Mesenchymal stem cell (in vitro differentiated cells and primary cell): ENCODE measurements around the gene ART5.
A peak's percentile ranks its signal among the peaks of the same experiment; 100 is the strongest.

ENCODE experiments used
- DNase-seq: peaks from one replicate; pipeline ENCODE4 v3.0.0-alpha.2; 2013
- H2AFZ ChIP-seq: one replicate; pipeline ENCODE4 v1.6.1; 2013; ENCODE audit warnings: low read depth, mild to moderate bottlenecking, control low read depth, inconsistent platforms, low read length, moderate library complexity
- H2AK5ac ChIP-seq: 2 replicates; pipeline ENCODE4 v1.6.1; 2013; ENCODE audit warnings: low read length, moderate library complexity, mild to moderate bottlenecking, inconsistent platforms; ENCODE audit not compliant: severe bottlenecking
- H2BK120ac ChIP-seq: one replicate; pipeline ENCODE4 v1.6.1; 2013; ENCODE audit warnings: low read depth, mild to moderate bottlenecking, inconsistent platforms, low read length, moderate library complexity
- H2BK12ac ChIP-seq, 2 experiments: one replicate each; pipeline ENCODE4 v1.6.1; 2013; ENCODE audit warnings: inconsistent platforms in 2 of 2, low read length in 2 of 2, mild to moderate bottlenecking in 2 of 2, moderate library complexity in 2 of 2, control low read depth in 1 of 2
- H2BK15ac ChIP-seq: one replicate; pipeline ENCODE4 v1.6.1; 2013; ENCODE audit warnings: mild to moderate bottlenecking, low read depth, inconsistent platforms; ENCODE audit not compliant: poor library complexity, severe bottlenecking
- H2BK5ac ChIP-seq: 2 replicates; pipeline ENCODE4 v1.6.1; 2013; ENCODE audit warnings: low read depth, mild to moderate bottlenecking, low read length, control low read depth, inconsistent platforms; ENCODE audit not compliant: poor library complexity, severe bottlenecking
- H3K14ac ChIP-seq, 2 experiments: one replicate each; pipeline ENCODE4 v1.6.1; 2013; ENCODE audit warnings: inconsistent platforms in 2 of 2, low read length in 2 of 2, control low read depth in 1 of 2, mild to moderate bottlenecking in 1 of 2, moderate library complexity in 1 of 2
- H3K18ac ChIP-seq, 2 experiments: one replicate each; pipeline ENCODE4 v1.6.1; 2013; ENCODE audit warnings: inconsistent platforms in 2 of 2, low read length in 2 of 2, control low read depth in 1 of 2, low read depth in 1 of 2, mild to moderate bottlenecking in 1 of 2
- H3K23ac ChIP-seq, 2 experiments: one replicate each; pipeline ENCODE4 v1.6.1; 2013; ENCODE audit warnings: inconsistent platforms in 2 of 2, low read length in 2 of 2, mild to moderate bottlenecking in 2 of 2, moderate library complexity in 2 of 2, control low read depth in 1 of 2
- H3K27ac ChIP-seq: 2 replicates; pipeline ENCODE4 v1.5.1; 2013; ENCODE audit warnings: mild to moderate bottlenecking, moderate library complexity, low read length, control low read depth, inconsistent platforms; ENCODE audit not compliant: poor library complexity, severe bottlenecking
- H3K27me3 ChIP-seq, 2 experiments: 2 replicates each; pipeline versions ENCODE4 v1.6.1 to v1.7.0; 2013; ENCODE audit warnings: low read length in 2 of 2, mild to moderate bottlenecking in 2 of 2, moderate library complexity in 2 of 2, control low read depth in 1 of 2, inconsistent platforms in 1 of 2; ENCODE audit not compliant: control insufficient read depth in 1 of 2, insufficient read depth in 1 of 2
- H3K36me3 ChIP-seq, 2 experiments: 2 replicates each; pipeline versions ENCODE4 v1.6.1 to v1.7.0; 2013; ENCODE audit warnings: low read length in 2 of 2, control low read depth in 1 of 2, inconsistent platforms in 1 of 2, low read depth in 1 of 2, mild to moderate bottlenecking in 1 of 2; ENCODE audit not compliant: insufficient read depth in 2 of 2, control insufficient read depth in 1 of 2
- H3K4ac ChIP-seq, 2 experiments: one replicate each; pipeline ENCODE4 v1.6.1; 2013; ENCODE audit warnings: inconsistent platforms in 2 of 2, low read length in 2 of 2, mild to moderate bottlenecking in 2 of 2, moderate library complexity in 2 of 2, control low read depth in 1 of 2, low read depth in 1 of 2
- H3K4me1 ChIP-seq: 2 replicates; pipeline ENCODE4 v1.6.1; 2013; ENCODE audit warnings: low read depth, low read length, control low read depth; ENCODE audit not compliant: control insufficient read depth, insufficient read depth
- H3K4me2 ChIP-seq: 2 replicates; pipeline ENCODE4 v1.6.1; 2013; ENCODE audit warnings: low read length, mild to moderate bottlenecking, inconsistent platforms; ENCODE audit not compliant: poor library complexity, severe bottlenecking
- H3K4me3 ChIP-seq, 2 experiments: 2 replicates each; pipeline versions ENCODE4 v1.5.1 to v1.7.0; 2013; ENCODE audit warnings: low read length in 2 of 2, mild to moderate bottlenecking in 2 of 2, control low read depth in 1 of 2, low read depth in 1 of 2; ENCODE audit not compliant: insufficient read depth in 1 of 2
- H3K79me1 ChIP-seq: replicated peaks from 2 replicates; pipeline ENCODE4 v1.6.1; 2013; ENCODE audit warnings: mild to moderate bottlenecking, control low read depth, low read length, inconsistent platforms; ENCODE audit not compliant: poor library complexity, severe bottlenecking
- H3K9ac ChIP-seq: 2 replicates; pipeline ENCODE4 v1.7.0; 2013; ENCODE audit warnings: mild to moderate bottlenecking, low read length, moderate library complexity
- H3K9me3 ChIP-seq: 2 replicates; pipeline ENCODE4 v1.7.0; 2013; ENCODE audit warnings: mild to moderate bottlenecking, low read length; ENCODE audit not compliant: control insufficient read depth
- H4K8ac ChIP-seq: one replicate; pipeline ENCODE4 v1.6.1; 2013; ENCODE audit warnings: inconsistent platforms, mild to moderate bottlenecking, low read length, moderate library complexity
- H4K91ac ChIP-seq: one replicate; pipeline ENCODE4 v1.6.1; 2013; ENCODE audit warnings: mild to moderate bottlenecking, low read length, inconsistent platforms
- WGBS: methylation state at CpG from one replicate; pipeline ENCODE4 v1.1.7; 2013; ENCODE audit warnings: mixed read lengths; 5-methylcytosine and 5-hydroxymethylcytosine counted together

Gene ART5

GRCh38 chr11:3622521-3622920 is 19.3 kb downstream of the ART5 start:
- H4K91ac ChIP-seq = no peak overlapping the region
- WGBS = 75% methylated on average over 4 of the region's 4 CpGs

GRCh38 chr11:3617990-3618389 is 23.8 kb downstream of the ART5 start:
- no peak overlapping the region for H3K4me2 ChIP-seq
- 85% methylated on average over 8 of the region's 8 CpGs for WGBS
- H3K27me3 ChIP-seq = no peaks in the 10 kb centered on the region
- H3K4ac ChIP-seq = no peak overlapping the region
- no peak overlapping the region for H2AFZ ChIP-seq
- H3K27ac ChIP-seq = no peak overlapping the region
- H3K4me1 ChIP-seq = peaks cover 16% of the 10 kb centered on the region
- H2BK120ac ChIP-seq = no peak overlapping the region
- no peak overlapping the region for H4K8ac ChIP-seq
- no peak overlapping the region for H4K91ac ChIP-seq
- H3K79me1 ChIP-seq = no peaks in the 10 kb centered on the region
- no peak overlapping the region for H3K14ac ChIP-seq
- no peak overlapping the region for H3K18ac ChIP-seq
- H2BK12ac ChIP-seq = no peak overlapping the region
- DNase-seq = no peak
- no peak overlapping the region for H2BK15ac ChIP-seq
- H3K9me3 ChIP-seq = no peaks in the 10 kb centered on the region
- no peak overlapping the region for H3K9ac ChIP-seq
- peaks cover 0 to 5% of the 10 kb centered on the region in 2 experiments for H3K36me3 ChIP-seq
- no peak overlapping the region for H2AK5ac ChIP-seq
- H3K4me3 ChIP-seq = no peak overlapping the region
- H2BK5ac ChIP-seq = no peak overlapping the region
- no peak overlapping the region for H3K23ac ChIP-seq

More at GRCh38 chr11:3622521-3622920, 19.3 kb downstream of the ART5 start:
- Histone ChIP-seq H3K4me1 (peaks cover 10% of the 10 kb centered on the region), H3K79me1 (no peaks in the 10 kb centered on the region), H2BK120ac (no peak overlapping the region), H2BK15ac (no peak overlapping the region), H4K8ac (no peak overlapping the region), H3K9ac (no peak overlapping the region), H2AK5ac (no peak overlapping the region), H3K4me2 (no peak overlapping the region), H3K4me3 (no peak overlapping the region), H2BK5ac (no peak overlapping the region), H3K18ac (no peak overlapping the region), H2BK12ac (no peak overlapping the region), H3K23ac (no peak overlapping the region), H3K36me3 (no peaks in the 10 kb centered on the region), H3K27ac (no peak overlapping the region), H3K9me3 (no peaks in the 10 kb centered on the region), H3K4ac (no peak overlapping the region), H2AFZ (no peak overlapping the region), H3K27me3 (no peaks in the 10 kb centered on the region), H3K14ac (no peak overlapping the region)
- no peak for DNase-seq

- no peak overlapping the region for H2BK12ac ChIP-seq
- H2BK120ac ChIP-seq = no peak overlapping the region
- no peak overlapping the region for H2AK5ac ChIP-seq
- no peak for DNase-seq
- no peak overlapping the region for H3K23ac ChIP-seq
- peaks cover 6% of the 10 kb centered on the region for H3K9me3 ChIP-seq
- H4K8ac ChIP-seq = no peak overlapping the region
- H3K27me3 ChIP-seq = no peaks in the 10 kb centered on the region
- H2AFZ ChIP-seq = no peak overlapping the region
- no peak overlapping the region for H2BK15ac ChIP-seq
- H3K36me3 ChIP-seq = peaks cover 0 to 5% of the 10 kb centered on the region in 2 experiments
- no peak overlapping the region for H3K18ac ChIP-seq
- peaks cover 16% of the 10 kb centered on the region for H3K4me1 ChIP-seq
- no peak overlapping the region for H3K4ac ChIP-seq
- H3K79me1 ChIP-seq = no peaks in the 10 kb centered on the region
- no peak overlapping the region for H4K91ac ChIP-seq
- H3K4me3 ChIP-seq = peak overlapping the region in 1 of 2 experiments; percentile 14
- 88% methylated on average over 25 of the region's 25 CpGs for WGBS
- H3K14ac ChIP-seq = no peak overlapping the region
- no peak overlapping the region for H3K9ac ChIP-seq
- no peak overlapping the region for H2BK5ac ChIP-seq
- no peak overlapping the region for H3K27ac ChIP-seq
- no peak overlapping the region for H3K4me2 ChIP-seq
Measured at GRCh38 chr11:3616721-3617460, 24.9 kb downstream of the ART5 start.

- H3K4me3 ChIP-seq = no peak overlapping the region
- H2BK120ac ChIP-seq = no peak overlapping the region
- no peak overlapping the region for H3K4ac ChIP-seq
- H3K14ac ChIP-seq = peak overlapping the region in 1 of 2 experiments; percentile 74
- no peak overlapping the region for H2AFZ ChIP-seq
- H3K9ac ChIP-seq = peak overlapping the region; percentile 29
- H3K36me3 ChIP-seq = peaks cover 0 to 5% of the 10 kb centered on the region in 2 experiments
- H2BK12ac ChIP-seq = no peak overlapping the region
- H3K9me3 ChIP-seq = peaks cover 6% of the 10 kb centered on the region
- H2AK5ac ChIP-seq = peak overlapping the region; percentile 59
- peak overlapping the region; percentile 4 for H4K8ac ChIP-seq
- peaks cover 16% of the 10 kb centered on the region for H3K4me1 ChIP-seq
- peak overlapping the region; percentile 92 for H2BK5ac ChIP-seq
- no peak overlapping the region for H3K4me2 ChIP-seq
- H3K27me3 ChIP-seq = no peaks in the 10 kb centered on the region
- no peak overlapping the region for H3K23ac ChIP-seq
- peak overlapping the region; percentile 9 for H4K91ac ChIP-seq
- H3K27ac ChIP-seq = no peak overlapping the region
- H2BK15ac ChIP-seq = no peak overlapping the region
- peak overlapping the region in 1 of 2 experiments; percentile 41 for H3K18ac ChIP-seq
- 96% methylated on average over 4 of the region's 6 CpGs for WGBS
- H3K79me1 ChIP-seq = no peaks in the 10 kb centered on the region
- no peak for DNase-seq
Measured at GRCh38 chr11:3615998-3616397, 25.8 kb downstream of the ART5 start.
